Measurements from ENCODE around the gene SLC19A3. TPM values are rescaled to one million over a fixed set of nuclear protein-coding genes. Genes with fewer than 3 reads are reported as not detected.

The SLC19A3 gene
- total and polyA plus RNA-seq, 2 donors (not counting 3 experiments of a cell fraction or from before 2014, with no cell fraction given) = 0.01 TPM; not detected in 1

DNA sequence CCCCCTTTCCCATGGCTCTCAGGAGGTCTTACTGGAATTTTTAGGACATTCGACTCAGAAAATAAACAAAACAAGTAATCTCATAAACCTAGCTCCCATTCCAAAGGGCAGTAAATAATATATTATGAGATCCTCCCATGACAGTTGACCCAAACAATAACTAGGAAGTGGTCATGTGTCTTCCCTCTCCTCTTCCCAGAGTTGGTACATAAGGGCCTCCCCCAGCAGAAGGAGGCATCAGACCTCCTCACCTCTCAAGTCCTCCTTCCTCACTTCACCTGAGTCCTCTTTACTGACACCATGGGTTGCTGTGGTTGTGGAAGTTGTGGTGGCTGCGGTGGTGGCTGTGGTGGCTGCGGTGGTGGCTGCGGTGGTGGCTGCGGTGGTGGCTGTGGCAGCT lies 10.2 kb upstream of the SLC19A3 start, which contains the start of gene SCYGR7:
TSS of gene SCYGR7 (plus strand) at position 301 of the 400 bp plus-strand sequence. CDS start at position 301, 0 bp downstream.
- Histone ChIP-seq H3K4me2 (ENCODE audit: insufficient read depth, low read length) (no peak within 1 kb of the TSS), H3K27ac (ENCODE audit: insufficient read depth, low read depth, low read length) (no peak within 1 kb of the TSS), H3K9ac (replicated peaks; ENCODE audit: extremely low read depth, insufficient read depth, low read length) (no peak within 1 kb of the TSS), H3K9me1 (replicated peaks; ENCODE audit: control insufficient read depth, extremely low read depth, insufficient read depth, low read length) (no peaks in the 10 kb centered on the region), H4K20me1 (replicated peaks; ENCODE audit: control insufficient read depth, extremely low read depth, insufficient read depth, low read length) (no peaks in the 10 kb centered on the region), H3K36me3 (ENCODE audit: control insufficient read depth in 2 of 2, extremely low read depth in 1 of 2, insufficient read depth in 2 of 2, low read length in 2 of 2) (no peaks in the 10 kb centered on the region), H3K9me3 (replicated peaks; ENCODE audit: control insufficient read depth, insufficient read depth, low read length) (no peaks in the 10 kb centered on the region), H3K27me3 (ENCODE audit: control insufficient read depth in 2 of 2, insufficient read depth in 2 of 2, low read length in 2 of 2) (no peaks in the 10 kb centered on the region), H3K4me3 (replicated peaks in 1 of 3; ENCODE audit: insufficient read depth in 1 of 3, low read depth in 1 of 3, low read length in 3 of 3) (no peak within 1 kb of the TSS), H3K4me1 (ENCODE audit: control insufficient read depth, extremely low read depth, insufficient read depth, low read length) (no peaks in the 10 kb centered on the region), H3K79me2 (ENCODE audit: control insufficient read depth, insufficient read depth, low read length) (no peaks in the 10 kb centered on the region), H2AFZ (ENCODE audit: low read depth, low read length) (no peak within 1 kb of the TSS)
- intact Hi-C loops (cut with micrococcal nuclease) (no loop called here), dilution Hi-C loops (cut with MboI; ENCODE audit: extremely low pct_ligation_motif_present, low sequenced_read_pairs) (no loop called here)
- FAIRE-seq (no peak), DNase-seq (ENCODE audit: low read depth, low spot score) (no peak)
- ChIA-PET CTCF (no interaction called here), POLR2A (no interaction called here)
- TF ChIP-seq MYC (IDR thresholded peaks at IDR 0.05; ENCODE audit: low read depth, low read length) (no peak), GATA2 (IDR thresholded peaks at IDR 0.05; ENCODE audit: insufficient read depth, insufficient read length, low read depth, low read length) (no peak), JUN (IDR thresholded peaks at IDR 0.05; ENCODE audit: borderline replicate concordance, insufficient read depth, insufficient read length, low read depth) (no peak), EZH2 (IDR thresholded peaks at IDR 0.05; ENCODE audit: borderline replicate concordance, low read depth, low read length, severe bottlenecking) (no peak), FOS (IDR thresholded peaks at IDR 0.05; ENCODE audit: borderline replicate concordance, insufficient read depth, low read length) (no peak), POLR2A (IDR thresholded peaks at IDR 0.05; ENCODE audit: low read depth, low read length) (no peak), POLR2AphosphoS5 (IDR thresholded peaks at IDR 0.05; ENCODE audit: insufficient read depth, low read depth, low read length) (no peak)
- TF ChIP-seq, protein P1, sequence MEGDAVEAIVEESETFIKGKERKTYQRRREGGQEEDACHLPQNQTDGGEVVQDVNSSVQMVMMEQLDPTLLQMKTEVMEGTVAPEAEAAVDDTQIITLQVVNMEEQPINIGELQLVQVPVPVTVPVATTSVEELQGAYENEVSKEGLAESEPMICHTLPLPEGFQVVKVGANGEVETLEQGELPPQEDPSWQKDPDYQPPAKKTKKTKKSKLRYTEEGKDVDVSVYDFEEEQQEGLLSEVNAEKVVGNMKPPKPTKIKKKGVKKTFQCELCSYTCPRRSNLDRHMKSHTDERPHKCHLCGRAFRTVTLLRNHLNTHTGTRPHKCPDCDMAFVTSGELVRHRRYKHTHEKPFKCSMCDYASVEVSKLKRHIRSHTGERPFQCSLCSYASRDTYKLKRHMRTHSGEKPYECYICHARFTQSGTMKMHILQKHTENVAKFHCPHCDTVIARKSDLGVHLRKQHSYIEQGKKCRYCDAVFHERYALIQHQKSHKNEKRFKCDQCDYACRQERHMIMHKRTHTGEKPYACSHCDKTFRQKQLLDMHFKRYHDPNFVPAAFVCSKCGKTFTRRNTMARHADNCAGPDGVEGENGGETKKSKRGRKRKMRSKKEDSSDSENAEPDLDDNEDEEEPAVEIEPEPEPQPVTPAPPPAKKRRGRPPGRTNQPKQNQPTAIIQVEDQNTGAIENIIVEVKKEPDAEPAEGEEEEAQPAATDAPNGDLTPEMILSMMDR (IDR thresholded peaks at IDR 0.05; ENCODE audit: extremely low read depth in 1 of 2, insufficient read depth in 1 of 2, low read depth in 1 of 2, low read length in 2 of 2) = no peak
- TF ChIP-seq, protein P2, sequence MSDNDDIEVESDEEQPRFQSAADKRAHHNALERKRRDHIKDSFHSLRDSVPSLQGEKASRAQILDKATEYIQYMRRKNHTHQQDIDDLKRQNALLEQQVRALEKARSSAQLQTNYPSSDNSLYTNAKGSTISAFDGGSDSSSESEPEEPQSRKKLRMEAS (IDR thresholded peaks at IDR 0.05; ENCODE audit: insufficient read depth, insufficient read length) = no peak
- no TSS peak for BruUV-seq (replicated peaks)

Data from endothelial cell of umbilical vein (primary cell).